Measurements from ENCODE around the gene USP33.

The USP33 gene

GRCh38 chr1:77781683-77782082 lies 22.0 kb upstream of the USP33 start:
- Histone ChIP-seq H3K4me3 (ENCODE audit: insufficient read depth in 1 of 2, low read depth in 1 of 2, low read length in 2 of 2) (no peak overlapping the region), H3K4ac (ENCODE audit: low read depth in 1 of 2, low read length in 2 of 2) (no peak overlapping the region), H3K9me3 (ENCODE audit: control insufficient read depth, low read length) (no peaks in the 10 kb centered on the region), H2BK12ac (ENCODE audit: low read length in 2 of 2) (no peak overlapping the region), H3K23ac (ENCODE audit: low read length in 2 of 2) (no peak overlapping the region), H2BK5ac (ENCODE audit: low read depth, low read length, poor library complexity, severe bottlenecking) (no peak overlapping the region), H3K4me1 (ENCODE audit: control insufficient read depth, insufficient read depth, low read depth, low read length) (no peaks in the 10 kb centered on the region), H2BK120ac (ENCODE audit: low read depth, low read length) (no peak overlapping the region), H2AFZ (ENCODE audit: low read depth, low read length) (no peak overlapping the region), H3K14ac (ENCODE audit: low read length in 2 of 2) (no peak overlapping the region), H2BK15ac (ENCODE audit: low read depth, poor library complexity, severe bottlenecking) (no peak overlapping the region), H3K18ac (ENCODE audit: low read depth in 1 of 2, low read length in 2 of 2) (no peak overlapping the region), H4K91ac (ENCODE audit: low read length) (no peak overlapping the region), H3K36me3 (ENCODE audit: control insufficient read depth in 1 of 2, insufficient read depth in 2 of 2, low read depth in 1 of 2, low read length in 2 of 2) (peaks cover 8 to 26% of the 10 kb centered on the region in 2 experiments), H2AK5ac (ENCODE audit: low read length, severe bottlenecking) (no peak overlapping the region), H4K8ac (ENCODE audit: low read length) (no peak overlapping the region), H3K4me2 (ENCODE audit: low read length, poor library complexity, severe bottlenecking) (no peak overlapping the region), H3K79me1 (replicated peaks; ENCODE audit: low read length, poor library complexity, severe bottlenecking) (peaks cover 13% of the 10 kb centered on the region), H3K27ac (ENCODE audit: low read length, poor library complexity, severe bottlenecking) (no peak overlapping the region), H3K27me3 (ENCODE audit: control insufficient read depth in 1 of 2, insufficient read depth in 1 of 2, low read length in 2 of 2) (no peaks in the 10 kb centered on the region), H3K9ac (ENCODE audit: low read length) (no peak overlapping the region)
- DNase-seq, result no peak
- WGBS, result 100% methylated on average over 1 of the region's 1 CpG

GRCh38 chr1:77779529-77780281 lies 20.1 kb upstream of the USP33 start, which contains the start of gene MIGA1:
MIGA1 (plus strand) TSS chr1:77779649; CDS start chr1:77783253, 3,604 bp downstream.
- Histone ChIP-seq H3K27me3 (ENCODE audit: control insufficient read depth in 1 of 2, insufficient read depth in 1 of 2, low read length in 2 of 2) (no peaks in the 10 kb centered on the region), H3K4me2 (ENCODE audit: low read length, poor library complexity, severe bottlenecking) (peak within 1 kb of the TSS; percentile 98), H3K18ac (ENCODE audit: low read depth in 1 of 2, low read length in 2 of 2) (peak within 1 kb of the TSS; percentile 79 to 81), H3K36me3 (ENCODE audit: control insufficient read depth in 1 of 2, insufficient read depth in 2 of 2, low read depth in 1 of 2, low read length in 2 of 2) (peaks cover 0 to 13% of the 10 kb centered on the region in 2 experiments), H2BK120ac (ENCODE audit: low read depth, low read length) (peak within 1 kb of the TSS; percentile 79), H2BK15ac (ENCODE audit: low read depth, poor library complexity, severe bottlenecking) (no peak within 1 kb of the TSS), H3K4me1 (ENCODE audit: control insufficient read depth, insufficient read depth, low read depth, low read length) (peaks cover 4% of the 10 kb centered on the region), H3K4me3 (ENCODE audit: insufficient read depth in 1 of 2, low read depth in 1 of 2, low read length in 2 of 2) (peak within 1 kb of the TSS; percentile 95 to 99), H2AK5ac (ENCODE audit: low read length, severe bottlenecking) (no peak within 1 kb of the TSS), H2BK12ac (ENCODE audit: low read length in 2 of 2) (peak within 1 kb of the TSS in 1 of 2 experiments; percentile 37), H3K9ac (ENCODE audit: low read length) (peak within 1 kb of the TSS; percentile 95), H3K27ac (ENCODE audit: low read length, poor library complexity, severe bottlenecking) (peak within 1 kb of the TSS; percentile 35), H2BK5ac (ENCODE audit: low read depth, low read length, poor library complexity, severe bottlenecking) (no peak within 1 kb of the TSS), H3K14ac (ENCODE audit: low read length in 2 of 2) (peak within 1 kb of the TSS in 1 of 2 experiments; percentile 96), H3K79me1 (replicated peaks; ENCODE audit: low read length, poor library complexity, severe bottlenecking) (peaks cover 7% of the 10 kb centered on the region), H2AFZ (ENCODE audit: low read depth, low read length) (peak within 1 kb of the TSS; percentile 97), H3K9me3 (ENCODE audit: control insufficient read depth, low read length) (no peaks in the 10 kb centered on the region), H4K8ac (ENCODE audit: low read length) (peak within 1 kb of the TSS; percentile 93), H3K23ac (ENCODE audit: low read length in 2 of 2) (peak within 1 kb of the TSS; percentile 79 to 86), H3K4ac (ENCODE audit: low read depth in 1 of 2, low read length in 2 of 2) (peak within 1 kb of the TSS; percentile 5 to 81), H4K91ac (ENCODE audit: low read length) (peak within 1 kb of the TSS; percentile 89)
- peak; percentile 89 for DNase-seq
- WGBS, result 1% methylated on average over 36 of the region's 40 CpGs

GRCh38 chr1:77776007-77776700 lies 16.5 kb upstream of the USP33 start:
- Histone ChIP-seq H2BK12ac (ENCODE audit: low read length in 2 of 2) (no peak overlapping the region), H3K18ac (ENCODE audit: low read depth in 1 of 2, low read length in 2 of 2) (no peak overlapping the region), H3K9ac (ENCODE audit: low read length) (no peak overlapping the region), H3K4me1 (ENCODE audit: control insufficient read depth, insufficient read depth, low read depth, low read length) (peaks cover 4% of the 10 kb centered on the region), H3K4ac (ENCODE audit: low read depth in 1 of 2, low read length in 2 of 2) (no peak overlapping the region), H2BK5ac (ENCODE audit: low read depth, low read length, poor library complexity, severe bottlenecking) (no peak overlapping the region), H3K27me3 (ENCODE audit: control insufficient read depth in 1 of 2, insufficient read depth in 1 of 2, low read length in 2 of 2) (no peaks in the 10 kb centered on the region), H3K14ac (ENCODE audit: low read length in 2 of 2) (no peak overlapping the region), H3K9me3 (ENCODE audit: control insufficient read depth, low read length) (no peaks in the 10 kb centered on the region), H3K36me3 (ENCODE audit: control insufficient read depth in 1 of 2, insufficient read depth in 2 of 2, low read depth in 1 of 2, low read length in 2 of 2) (no peaks in the 10 kb centered on the region), H2BK120ac (ENCODE audit: low read depth, low read length) (no peak overlapping the region), H2AFZ (ENCODE audit: low read depth, low read length) (no peak overlapping the region), H3K79me1 (replicated peaks; ENCODE audit: low read length, poor library complexity, severe bottlenecking) (peaks cover 4% of the 10 kb centered on the region), H2AK5ac (ENCODE audit: low read length, severe bottlenecking) (no peak overlapping the region), H2BK15ac (ENCODE audit: low read depth, poor library complexity, severe bottlenecking) (no peak overlapping the region), H3K27ac (ENCODE audit: low read length, poor library complexity, severe bottlenecking) (peak overlapping the region; percentile 7), H3K23ac (ENCODE audit: low read length in 2 of 2) (no peak overlapping the region), H4K91ac (ENCODE audit: low read length) (no peak overlapping the region), H3K4me2 (ENCODE audit: low read length, poor library complexity, severe bottlenecking) (no peak overlapping the region), H4K8ac (ENCODE audit: low read length) (no peak overlapping the region), H3K4me3 (ENCODE audit: insufficient read depth in 1 of 2, low read depth in 1 of 2, low read length in 2 of 2) (no peak overlapping the region)
- no peak for DNase-seq
- 92% methylated on average over 6 of the region's 7 CpGs for WGBS

DNA sequence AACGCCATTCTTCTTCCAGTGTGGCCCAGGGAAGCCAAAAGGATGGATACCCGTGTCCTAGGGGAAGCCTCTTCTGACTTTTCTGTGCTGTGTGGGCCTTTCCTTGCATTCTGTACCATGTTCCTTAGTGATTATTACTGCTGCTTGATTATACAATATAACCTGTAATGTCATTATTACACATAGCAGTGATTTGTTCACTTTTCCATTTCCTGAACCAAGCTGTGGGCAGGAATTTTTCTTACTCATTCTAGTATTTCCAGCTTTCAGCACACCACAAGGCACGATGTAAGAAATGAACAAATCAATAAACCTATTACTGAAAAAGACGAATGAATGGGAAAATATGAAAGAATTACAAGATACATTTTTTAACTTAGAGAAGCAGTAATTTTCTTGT lies 8.4 kb upstream of the USP33 start:
- no peak overlapping the region for H3K4ac ChIP-seq (ENCODE audit: low read depth in 1 of 2, low read length in 2 of 2)
- H3K23ac ChIP-seq (ENCODE audit: low read length in 2 of 2), result no peak overlapping the region
- no peak overlapping the region for H2BK15ac ChIP-seq (ENCODE audit: low read depth, poor library complexity, severe bottlenecking)
- H3K36me3 ChIP-seq (ENCODE audit: control insufficient read depth in 1 of 2, insufficient read depth in 2 of 2, low read depth in 1 of 2, low read length in 2 of 2), result no peaks in the 10 kb centered on the region
- no peak overlapping the region for H2AFZ ChIP-seq (ENCODE audit: low read depth, low read length)
- H3K9me3 ChIP-seq (ENCODE audit: control insufficient read depth, low read length), result no peaks in the 10 kb centered on the region
- no peak overlapping the region for H2AK5ac ChIP-seq (ENCODE audit: low read length, severe bottlenecking)
- no peak overlapping the region for H4K91ac ChIP-seq (ENCODE audit: low read length)
- H3K18ac ChIP-seq (ENCODE audit: low read depth in 1 of 2, low read length in 2 of 2), result no peak overlapping the region
- no peak overlapping the region for H2BK12ac ChIP-seq (ENCODE audit: low read length in 2 of 2)
- H3K4me2 ChIP-seq (ENCODE audit: low read length, poor library complexity, severe bottlenecking), result no peak overlapping the region
- no peaks in the 10 kb centered on the region for H3K4me1 ChIP-seq (ENCODE audit: control insufficient read depth, insufficient read depth, low read depth, low read length)
- H3K9ac ChIP-seq (ENCODE audit: low read length), result no peak overlapping the region
- no peak overlapping the region for H3K4me3 ChIP-seq (ENCODE audit: insufficient read depth in 1 of 2, low read depth in 1 of 2, low read length in 2 of 2)
- H3K14ac ChIP-seq (ENCODE audit: low read length in 2 of 2), result no peak overlapping the region
- H3K27ac ChIP-seq (ENCODE audit: low read length, poor library complexity, severe bottlenecking), result no peak overlapping the region
- no peaks in the 10 kb centered on the region for H3K79me1 ChIP-seq (replicated peaks; ENCODE audit: low read length, poor library complexity, severe bottlenecking)
- no peak overlapping the region for H4K8ac ChIP-seq (ENCODE audit: low read length)
- no peak for DNase-seq
- H3K27me3 ChIP-seq (ENCODE audit: control insufficient read depth in 1 of 2, insufficient read depth in 1 of 2, low read length in 2 of 2), result no peaks in the 10 kb centered on the region
- H2BK120ac ChIP-seq (ENCODE audit: low read depth, low read length), result no peak overlapping the region
- 97% methylated on average over 2 of the region's 4 CpGs for WGBS
- no peak overlapping the region for H2BK5ac ChIP-seq (ENCODE audit: low read depth, low read length, poor library complexity, severe bottlenecking)

Data from mesenchymal stem cell (in vitro differentiated cells and primary cell).